IMR-90 (cell line): Measurements from ENCODE around the gene ANKDD1B. TPM values are rescaled to one million over a fixed set of nuclear protein-coding genes. Genes with fewer than 3 reads are reported as not detected.
A peak's percentile ranks its signal among the peaks of the same experiment; 100 is the strongest.

ENCODE experiments used
- ATAC-seq: fragments of 200-7000 bp; cut with Tn5 transposase; 2 replicates; pipeline ENCODE4 v1.9.1; 2020; ENCODE audit warnings: low read depth, mild to moderate bottlenecking, moderate library complexity
- BruUV-seq: library from RNA; stranded (reverse); fragments of 400-500 nt; replicated peaks from 2 replicates; lab custom pipeline; 2021; lab: Mats Ljungman, UMichigan
- CTCF ChIA-PET: fragments of 300-600 bp; formaldehyde crosslinking; extraction: SDS; loops from one replicate; lab custom pipeline; 2021; ENCODE audit warnings: antibody characterized with exemption; lab: Yijun Ruan, JAX
- POLR2A ChIA-PET: fragments of 300-600 bp; sonication (Branson Sonifier 250); formaldehyde crosslinking; loops from one replicate; lab custom pipeline; 2022; ENCODE audit warnings: antibody characterized with exemption; ENCODE audit not compliant: unreplicated experiment; lab: Charles Lee
- DNase-seq: peaks from one replicate; pipeline ENCODE4 v3.0.0; 2013
- H2AFZ ChIP-seq: replicated peaks from 2 replicates; pipeline ENCODE3; 2013; ENCODE audit warnings: low read length, mild to moderate bottlenecking; ENCODE audit not compliant: poor library complexity
- H2AK5ac ChIP-seq: 2 replicates; pipeline ENCODE4 v1.6.1; 2013; ENCODE audit warnings: low read depth, low read length, inconsistent platforms
- H2AK9ac ChIP-seq: replicated peaks from 2 replicates; pipeline ENCODE3; 2013; ENCODE audit warnings: mild to moderate bottlenecking, low read depth, low read length, moderate library complexity; ENCODE audit not compliant: poor library complexity
- H2BK120ac ChIP-seq: 2 replicates; pipeline ENCODE4 v1.6.1; 2013; ENCODE audit warnings: low read depth, low read length, inconsistent platforms
- H2BK15ac ChIP-seq: 3 replicates; pipeline ENCODE4 v1.6.1; 2013; ENCODE audit warnings: low read depth, low read length, inconsistent platforms
- H2BK20ac ChIP-seq: 2 replicates; pipeline ENCODE4 v1.6.1; 2013; ENCODE audit warnings: low read depth, mild to moderate bottlenecking, inconsistent platforms, low read length, moderate library complexity
- H2BK5ac ChIP-seq: 2 replicates; pipeline ENCODE4 v1.6.1; 2013; ENCODE audit warnings: mild to moderate bottlenecking, low read depth, low read length, inconsistent platforms; ENCODE audit not compliant: poor library complexity, severe bottlenecking
- H3K14ac ChIP-seq: replicated peaks from 2 replicates; pipeline ENCODE4 v1.6.1; 2013; ENCODE audit warnings: low read depth, low read length, inconsistent platforms
- H3K18ac ChIP-seq: 2 replicates; pipeline ENCODE4 v1.6.1; 2013; ENCODE audit warnings: low read depth, low read length, control low read depth
- H3K23ac ChIP-seq: 2 replicates; pipeline ENCODE4 v1.6.1; 2013; ENCODE audit warnings: low read depth, low read length, inconsistent platforms
- H3K27ac ChIP-seq: 2 replicates; pipeline ENCODE4 v1.5.1; 2013; ENCODE audit warnings: mild to moderate bottlenecking, control low read depth, low read length; ENCODE audit not compliant: insufficient read depth
- H3K27me3 ChIP-seq: 2 replicates; pipeline ENCODE4 v1.6.1; 2013; ENCODE audit warnings: low read length; ENCODE audit not compliant: control insufficient read depth, insufficient read depth
- H3K36me3 ChIP-seq: 2 replicates; pipeline ENCODE4 v1.6.1; 2013; ENCODE audit warnings: low read length, mixed read lengths; ENCODE audit not compliant: control insufficient read depth, insufficient read depth
- H3K4ac ChIP-seq: 2 replicates; pipeline ENCODE4 v1.6.1; 2013; ENCODE audit warnings: low read depth, low read length, inconsistent platforms
- H3K4me1 ChIP-seq: 2 replicates; pipeline ENCODE4 v1.6.1; 2013; ENCODE audit warnings: low read length, mixed read lengths; ENCODE audit not compliant: control insufficient read depth, insufficient read depth
- H3K4me2 ChIP-seq: 2 replicates; pipeline ENCODE4 v1.6.1; 2013; ENCODE audit warnings: low read depth, mild to moderate bottlenecking, control low read depth, low read length, moderate library complexity
- H3K4me3 ChIP-seq: 2 replicates; pipeline ENCODE4 v1.5.1; 2013; ENCODE audit warnings: low read depth, mild to moderate bottlenecking, control low read depth, low read length, moderate library complexity; ENCODE audit not compliant: insufficient read depth
- H3K56ac ChIP-seq: 2 replicates; pipeline ENCODE4 v1.6.1; 2013; ENCODE audit warnings: low read length, inconsistent platforms; ENCODE audit not compliant: insufficient read depth; ENCODE audit errors: extremely low read depth
- H3K79me1 ChIP-seq, 2 experiments: 2 replicates each; pipeline ENCODE4 v1.6.1; 2013; ENCODE audit warnings: low read length in 2 of 2, inconsistent platforms in 1 of 2, low read depth in 1 of 2
- H3K9ac ChIP-seq: 2 replicates; pipeline ENCODE4 v1.6.1; 2013; ENCODE audit warnings: low read depth, low read length, control low read depth
- H3K9me1 ChIP-seq: 2 replicates; pipeline ENCODE4 v1.6.1; 2013; ENCODE audit warnings: low read length, inconsistent platforms; ENCODE audit not compliant: insufficient read depth
- H3K9me3 ChIP-seq: 2 replicates; pipeline ENCODE4 v1.6.1; 2013; ENCODE audit warnings: low read length; ENCODE audit not compliant: control insufficient read depth, insufficient read depth
- H4K20me1 ChIP-seq: 2 replicates; pipeline ENCODE4 v1.6.1; 2013; ENCODE audit warnings: low read length, inconsistent platforms; ENCODE audit not compliant: insufficient read depth
- H4K5ac ChIP-seq: 2 replicates; pipeline ENCODE4 v1.6.1; 2013; ENCODE audit warnings: mild to moderate bottlenecking, low read depth, low read length, control low read depth
- H4K8ac ChIP-seq, 2 experiments: 2 replicates each; pipeline ENCODE4 v1.6.1; 2013; ENCODE audit warnings: low read depth in 2 of 2, low read length in 2 of 2, control low read depth in 1 of 2, inconsistent platforms in 1 of 2
- H4K91ac ChIP-seq: 2 replicates; pipeline ENCODE4 v1.6.1; 2013; ENCODE audit warnings: low read depth, low read length, inconsistent platforms; ENCODE audit not compliant: insufficient read depth
- BHLHE40 ChIP-seq: fragments of 150-350 bp; IDR thresholded peaks from 2 replicates; pipeline ENCODE4 v1.6.1; 2016; ENCODE audit warnings: mild to moderate bottlenecking, low read depth, low read length
- CEBPB ChIP-seq: IDR thresholded peaks from 2 replicates; pipeline ENCODE4 v1.6.1; 2012; ENCODE audit warnings: low read depth, low read length, improper control_type of control experiment
- CHD1 ChIP-seq: IDR thresholded peaks from 2 replicates; pipeline ENCODE4 v1.6.1; 2012; ENCODE audit warnings: low read depth, low read length, improper control_type of control experiment
- CTCF ChIP-seq: conservative IDR thresholded peaks from 2 replicates; pipeline ENCODE4 v1.5.1; 2012; ENCODE audit warnings: mild to moderate bottlenecking, low read depth, low read length, improper control_type of control experiment
- ELK1 ChIP-seq: fragments of 150-350 bp; IDR thresholded peaks from 2 replicates; pipeline ENCODE4 v1.6.1; 2016; ENCODE audit warnings: low read depth, mild to moderate bottlenecking, low read length, moderate library complexity, borderline replicate concordance
- FOS ChIP-seq: fragments of 150-350 bp; IDR thresholded peaks from 2 replicates; pipeline ENCODE4 v1.6.1; 2016; ENCODE audit warnings: low read depth, low read length
- MAFK ChIP-seq: IDR thresholded peaks from 2 replicates; pipeline ENCODE4 v1.6.1; 2012; ENCODE audit warnings: low read depth, low read length, improper control_type of control experiment
- MAZ ChIP-seq: IDR thresholded peaks from 2 replicates; pipeline ENCODE4 v1.6.1; 2012; ENCODE audit warnings: low read depth, mild to moderate bottlenecking, low read length, improper control_type of control experiment, moderate library complexity, borderline replicate concordance
- MXI1 ChIP-seq: IDR thresholded peaks from 2 replicates; pipeline ENCODE4 v1.6.1; 2012; ENCODE audit warnings: low read depth, mild to moderate bottlenecking, low read length, moderate library complexity, borderline replicate concordance
- NFE2L2 ChIP-seq: fragments of 150-350 bp; IDR thresholded peaks from 2 replicates; pipeline ENCODE4 v1.6.1; 2016; ENCODE audit warnings: low read depth, mild to moderate bottlenecking, low read length
- RCOR1 ChIP-seq: IDR thresholded peaks from 2 replicates; pipeline ENCODE4 v1.6.1; 2012; ENCODE audit warnings: mild to moderate bottlenecking, low read length, improper control_type of control experiment; ENCODE audit not compliant: insufficient replicate concordance
- RFX5 ChIP-seq: IDR thresholded peaks from 2 replicates; pipeline ENCODE4 v1.8.0; 2012; ENCODE audit warnings: low read depth, mild to moderate bottlenecking, low read length, moderate library complexity
- WGBS, 2 experiments: methylation state at CpG; one replicate each; pipeline versions ENCODE4 v1.1.5 to v1.1.7; 2013; ENCODE audit warnings: missing lambda C conversion rate in 2 of 2; ENCODE audit not compliant: insufficient read length in 1 of 2; ENCODE audit errors: extremely low coverage in 2 of 2; 5-methylcytosine and 5-hydroxymethylcytosine counted together
- dilution Hi-C: fragments of 300-500 bp; cut with HindIII; formaldehyde crosslinking; loops from one replicate; pipeline ENCODE4 v1.14.3; 2018; ENCODE audit warnings: low sequenced_read_pairs; ENCODE audit not compliant: unreplicated experiment
- in situ Hi-C: fragments of 300-500 bp; cut with MboI; formaldehyde crosslinking; loops from 3 replicates; pipeline ENCODE4 v1.14.3; 2019; ENCODE audit warnings: low sequenced_read_pairs, inconsistent platforms, mixed read lengths
- intact Hi-C: fragments of 100-400 bp; cut with micrococcal nuclease; formaldehyde crosslinking; loops from 2 replicates; pipeline ENCODE4 v1.10.0; 2022
- polyA plus RNA-seq, 3 experiments: library from polyadenylated mRNA; depleted of rRNA; stranded (reverse); fragments of >200 nt; gene quantifications; 2 replicates each; pipeline ENCODE4 v1.2.3, GENCODE V29; 2012; ENCODE audit warnings: low replicate concordance in 1 of 3
- total RNA-seq: library from RNA; depleted of rRNA; stranded (reverse); fragments of >200 nt; gene quantifications from 2 replicates; pipeline ENCODE4 v1.2.3, GENCODE V29; 2012
- TF ChIP-seq, protein P1 (sequence below): fragments of 150-350 bp; IDR thresholded peaks from 2 replicates; pipeline ENCODE4 v1.6.1; 2017; ENCODE audit warnings: mild to moderate bottlenecking, antibody characterized with exemption, low read length, low read depth

ANKDD1B gene
- total and polyA plus RNA-seq, 2 of the 4 experiments (the other 2 are of a cell fraction): 0.24 TPM; not detected in 1

DNA sequence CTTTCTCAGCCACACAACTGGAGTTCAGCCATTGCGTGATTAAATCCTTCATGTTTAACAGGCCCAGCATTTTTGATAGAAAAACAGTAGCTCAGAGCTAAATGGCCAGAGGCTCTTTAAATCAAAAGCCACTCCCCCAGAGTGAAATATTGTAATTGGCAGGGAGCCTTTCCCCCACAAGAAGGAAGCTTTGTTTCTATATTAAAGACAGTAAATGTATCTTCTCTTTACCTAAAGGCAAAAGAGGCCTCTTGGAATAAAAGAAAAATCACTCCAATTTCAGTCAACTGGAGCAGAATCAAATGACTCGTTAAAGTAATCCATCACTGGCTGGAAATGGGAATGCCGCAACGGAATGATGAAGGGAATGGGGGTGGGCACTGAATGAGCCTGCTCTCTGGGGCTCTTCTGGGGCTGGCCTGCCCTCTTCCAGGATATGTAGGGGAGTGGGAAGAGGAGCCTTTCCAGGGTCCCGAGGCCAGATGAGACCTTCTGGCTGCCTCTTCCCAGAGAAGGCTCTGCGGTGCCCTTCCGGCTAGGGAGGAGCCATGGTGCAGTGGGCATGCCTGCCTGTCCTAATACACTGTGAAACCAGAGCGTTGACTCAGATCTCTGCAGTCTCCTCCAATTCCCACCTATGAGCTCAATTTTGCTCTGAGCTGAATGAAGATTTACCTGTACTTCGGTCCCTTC lies 45.2 kb downstream of the ANKDD1B start:
- Histone ChIP-seq H4K5ac (peak overlapping the region; percentile 78), H2BK120ac (peak overlapping the region; percentile 86), H3K4me1 (no peaks in the 10 kb centered on the region; the same call in 1 of the 2 replicates), H2AFZ (peak overlapping the region; percentile 90), H3K23ac (no peak overlapping the region), H4K8ac (peak overlapping the region; percentile 13 to 81; a peak in 3 of 4 replicates), H2AK9ac (peak overlapping the region; percentile 29), H3K9me1 (no peaks in the 10 kb centered on the region), H3K36me3 (no peaks in the 10 kb centered on the region), H3K4me3 (peak overlapping the region; percentile 56), H3K56ac (peak overlapping the region; percentile 45; the same call in 1 of the 2 replicates), H3K4ac (peak overlapping the region; percentile 62; the same call in 1 of the 2 replicates), H3K4me2 (peak overlapping the region; percentile 87), H3K14ac (peak overlapping the region; percentile 64), H3K18ac (peak overlapping the region; percentile 71), H3K9ac (peak overlapping the region; percentile 53), H3K79me1 (no peaks in the 10 kb centered on the region), H2BK5ac (peak overlapping the region; percentile 30), H3K27ac (peak overlapping the region; percentile 72), H2BK20ac (0 out of 2 replicates have a peak overlapping the region, but pooled peaks have one; percentile 41), H3K9me3 (no peaks in the 10 kb centered on the region), H4K20me1 (no peaks in the 10 kb centered on the region), H2AK5ac (no peak overlapping the region), H2BK15ac (peak overlapping the region; percentile 1; the same call in 1 of the 3 replicates), H4K91ac (peak overlapping the region; percentile 43), H3K27me3 (no peaks in the 10 kb centered on the region)
- POLR2A ChIA-PET: no interaction called here
- CTCF ChIA-PET: interaction anchor here (0.6 to 1.0 kb wide), 4 partner anchors 8 to 1709 kb away, joined by 3 to 5 read pairs (median 4); no protein-coding TSS in a partner anchor
- peak; percentile 97 for ATAC-seq
- intact Hi-C loops: loop anchor here (2.0 to 5.0 kb wide), 2 partner anchors 14 to 39 kb away; no protein-coding TSS in a partner anchor
- dilution Hi-C loops: no loop called here
- no TSS peak for BruUV-seq
- DNase-seq: peak; percentile 46
- in situ Hi-C loops: no loop called here
- WGBS, 2 experiments: 11% methylated on average over 3 of the region's 9 CpGs; no CpG with 5 or more reads in 1 of the 2 experiments
- TF ChIP-seq CEBPB (no peak), MAFK (no peak), RFX5 (no peak), ELK1 (no peak), NFE2L2 (no peak), RCOR1 (no peak), BHLHE40 (no peak), CTCF (no peak), MXI1 (no peak), CHD1 (no peak), MAZ (no peak), FOS (no peak)
- TF ChIP-seq, protein P1, sequence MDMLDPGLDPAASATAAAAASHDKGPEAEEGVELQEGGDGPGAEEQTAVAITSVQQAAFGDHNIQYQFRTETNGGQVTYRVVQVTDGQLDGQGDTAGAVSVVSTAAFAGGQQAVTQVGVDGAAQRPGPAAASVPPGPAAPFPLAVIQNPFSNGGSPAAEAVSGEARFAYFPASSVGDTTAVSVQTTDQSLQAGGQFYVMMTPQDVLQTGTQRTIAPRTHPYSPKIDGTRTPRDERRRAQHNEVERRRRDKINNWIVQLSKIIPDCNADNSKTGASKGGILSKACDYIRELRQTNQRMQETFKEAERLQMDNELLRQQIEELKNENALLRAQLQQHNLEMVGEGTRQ: no peak
